MM.1S (cell line): ENCODE data around the gene NUMA1.

Experiments used
- CTCF ChIP-seq: fragments of 300-600 bp; sonication (generic); IDR thresholded peaks from 2 replicates; pipeline ENCODE4 v1.5.1; 2016; ENCODE audit warnings: antibody characterized with exemption, low read length, mixed read lengths
- EZH2 ChIP-seq: fragments of 300-600 bp; sonication (generic); optimal IDR thresholded peaks from 2 replicates; pipeline ENCODE3; 2017; ENCODE audit warnings: low read depth, mild to moderate bottlenecking, antibody characterized with exemption, low read length, mixed read lengths
- EZH2phosphoT487 ChIP-seq: fragments of 300-600 bp; sonication (generic); IDR thresholded peaks from 2 replicates; pipeline ENCODE4 v1.6.1; 2018; ENCODE audit warnings: antibody characterized with exemption, low read length

GRCh38 chr11:72004515-72005346, 75.6 kb downstream of the NUMA1 start:
- TF ChIP-seq CTCF (no peak), EZH2 (no peak), EZH2phosphoT487 (no peak)
